ENCODE data around the gene OS9.

The OS9 gene

DNA sequence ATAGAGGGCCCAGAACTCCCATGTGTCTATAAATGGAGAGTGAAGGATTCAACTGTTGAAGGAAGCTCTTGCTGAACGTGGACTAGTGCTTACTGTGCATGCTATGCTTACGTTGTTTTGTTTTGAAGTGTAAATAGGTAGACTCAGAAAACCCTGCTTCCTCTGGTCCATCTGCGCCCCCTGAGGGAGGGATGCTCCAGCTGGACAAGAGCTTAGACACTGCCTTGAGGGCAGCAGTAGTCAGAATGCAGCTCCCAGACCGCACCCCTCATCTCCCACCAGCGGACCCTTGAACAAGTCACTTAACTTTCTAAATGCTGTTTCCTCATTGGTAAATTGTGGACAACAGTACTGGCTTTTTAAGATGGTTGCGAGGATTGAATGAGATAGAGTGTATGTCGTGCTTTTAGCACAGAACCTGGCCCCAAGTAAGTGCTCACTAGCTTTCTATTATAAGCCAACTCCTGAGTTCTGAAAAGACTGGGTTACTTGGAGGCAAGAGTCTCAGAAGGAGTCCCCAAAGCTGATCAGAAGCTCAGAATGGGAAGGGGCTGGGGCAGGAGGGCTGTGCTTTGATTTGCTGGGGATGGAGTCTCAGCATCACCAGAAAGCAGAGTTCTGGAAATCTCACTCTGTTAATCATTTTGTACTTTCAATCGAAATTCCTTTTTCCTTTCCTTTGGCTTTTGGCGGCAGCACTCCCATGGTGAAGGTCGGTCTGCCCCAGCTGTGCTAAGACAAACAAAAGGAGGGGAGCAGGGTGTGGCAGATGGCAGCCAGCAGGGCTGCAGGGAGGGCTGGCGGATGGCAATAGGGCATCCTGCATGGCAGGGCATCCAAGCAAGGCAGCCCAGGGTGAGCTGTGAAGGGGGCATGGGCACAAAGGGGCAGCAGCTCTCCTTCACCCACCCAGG lies 29.0 kb downstream of the OS9 start:
- DNase-seq (ENCODE audit: low spot score), result no peak

- no peak for DNase-seq (ENCODE audit: low spot score)
Observed at GRCh38 chr12:57723630-57723962, 29.7 kb downstream of the OS9 start.

GRCh38 chr12:57724003-57724935 lies 30.3 kb downstream of the OS9 start:
- peak; percentile 4 for DNase-seq (ENCODE audit: low spot score)

GRCh38 chr12:57724936-57725740 lies 31.2 kb downstream of the OS9 start:
- peak; percentile 5 for DNase-seq (ENCODE audit: low spot score)

- DNase-seq (ENCODE audit: low spot score), result no peak
Observed at GRCh38 chr12:57725851-57726150, 31.9 kb downstream of the OS9 start.

GRCh38 chr12:57726151-57726883 lies 32.4 kb downstream of the OS9 start:
- DNase-seq (ENCODE audit: low spot score), result peak; percentile 96

DNA sequence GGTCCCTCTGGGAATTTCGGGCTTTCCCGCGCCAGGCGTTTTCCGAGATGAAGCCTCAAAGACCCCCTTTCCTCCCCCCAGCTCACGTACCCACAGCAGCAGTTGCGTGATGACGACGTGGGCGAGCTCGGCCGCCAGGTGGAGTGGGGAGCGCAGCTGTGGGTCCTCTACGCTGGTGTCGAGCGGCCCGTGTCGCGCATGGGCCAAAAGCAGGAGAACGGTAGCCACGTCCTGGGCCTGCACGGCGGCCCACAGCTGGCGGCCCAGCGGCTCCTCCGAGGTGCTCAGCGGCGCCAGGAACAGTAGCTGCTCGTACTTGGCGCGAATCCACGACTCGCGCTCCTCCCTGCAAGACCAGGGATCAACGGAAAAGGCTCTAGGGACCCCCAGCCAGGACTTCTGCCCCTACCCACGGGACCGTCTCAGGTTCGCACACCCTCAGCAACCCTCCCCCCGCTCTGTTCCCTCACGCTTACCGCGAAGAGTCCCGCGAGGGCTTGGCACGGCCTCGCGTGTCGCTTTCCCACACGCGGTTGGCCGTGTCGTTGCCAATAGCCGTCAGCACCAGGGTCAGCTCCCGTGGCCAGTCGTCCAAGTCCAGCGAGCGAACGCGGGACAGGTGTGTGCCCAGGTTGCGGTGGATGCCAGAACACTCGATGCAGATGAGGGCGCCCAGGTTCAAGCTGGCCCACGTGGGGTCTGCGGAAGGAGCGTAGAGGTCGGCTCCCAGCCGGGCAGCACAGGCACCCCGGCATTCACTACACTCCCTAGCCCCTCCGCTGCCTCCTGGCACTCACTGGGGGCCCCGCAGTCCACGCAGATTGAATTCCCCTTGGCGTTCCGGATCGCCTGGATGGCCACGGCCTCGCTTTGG lies 33.2 kb downstream of the OS9 start:
- DNase-seq (ENCODE audit: low spot score), result no peak

DNA sequence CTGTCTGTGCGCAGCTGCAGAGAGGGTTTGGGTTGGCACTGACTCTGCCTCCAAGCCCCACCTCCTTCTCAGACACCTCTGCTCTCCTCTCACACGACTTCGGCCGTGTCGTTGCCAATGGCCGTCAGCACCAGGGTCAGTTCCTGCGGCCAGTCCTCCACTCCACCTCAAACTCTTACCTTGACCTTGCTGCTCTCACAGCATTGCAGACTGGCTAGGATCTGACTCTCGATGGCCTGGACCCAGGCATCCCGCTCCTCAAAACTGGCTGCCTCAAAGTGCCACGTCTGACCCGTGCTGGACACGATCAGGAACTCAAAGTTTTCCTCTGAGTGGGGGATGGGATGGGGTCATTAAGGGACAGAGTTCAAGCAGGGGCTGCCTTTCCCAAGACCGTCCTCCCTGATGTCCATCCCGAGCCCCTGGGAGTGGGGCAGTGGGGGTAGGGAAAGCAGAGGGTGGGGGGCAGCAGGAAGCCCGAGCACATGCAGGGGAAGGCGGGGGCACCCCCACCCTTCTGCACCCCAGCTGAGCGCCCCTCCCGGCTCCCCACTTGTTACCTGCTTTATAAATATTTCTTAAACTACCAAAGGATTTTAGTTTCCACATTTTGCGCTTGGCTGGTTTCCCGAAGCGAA lies 33.9 kb downstream of the OS9 start:
- DNase-seq (ENCODE audit: low spot score), result no peak

- DNase-seq (ENCODE audit: low spot score), result no peak
Observed at GRCh38 chr12:57729321-57729844, 35.5 kb downstream of the OS9 start.

- no peak for DNase-seq (ENCODE audit: low spot score)
Observed at GRCh38 chr12:57730336-57731067, 36.6 kb downstream of the OS9 start.

DNA sequence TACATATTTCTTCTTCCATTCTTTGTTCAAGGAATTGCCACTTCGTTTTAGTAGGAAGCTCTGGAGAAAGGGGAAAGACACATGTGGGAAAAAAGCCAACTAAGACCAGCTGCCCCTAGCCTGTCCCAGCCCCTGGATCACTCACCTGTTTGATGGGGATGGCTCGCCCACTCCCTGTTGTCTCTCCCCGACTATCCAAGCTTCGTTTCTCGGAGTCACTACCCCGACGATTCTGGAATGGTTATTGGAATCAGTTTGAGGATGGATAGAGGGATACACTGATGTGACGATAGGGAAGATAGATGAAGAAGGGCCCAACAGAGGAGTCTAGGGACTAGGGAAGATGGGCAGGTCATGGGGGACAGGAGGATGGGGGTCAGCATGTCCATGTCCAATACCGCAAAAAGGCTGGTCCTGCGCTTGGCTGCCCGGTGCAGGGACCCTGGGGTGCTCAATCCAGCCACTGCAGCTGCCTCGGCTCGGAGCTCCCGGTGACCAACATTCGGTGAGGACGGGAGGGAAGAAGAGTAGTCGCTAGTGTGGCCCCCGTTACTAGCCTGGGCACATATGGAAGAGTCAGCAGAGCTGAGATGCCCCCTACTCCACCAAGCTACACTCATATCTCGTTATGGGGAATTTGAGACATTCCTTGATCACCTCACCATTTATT lies 37.6 kb downstream of the OS9 start:
- no peak for DNase-seq (ENCODE audit: low spot score)

GRCh38 chr12:57732270-57732669 lies 38.3 kb downstream of the OS9 start:
- DNase-seq (ENCODE audit: low spot score), result no peak

- no peak for DNase-seq (ENCODE audit: low spot score)
Observed at GRCh38 chr12:57732726-57733593, 39.0 kb downstream of the OS9 start.

- no peak for DNase-seq (ENCODE audit: low spot score)
Observed at GRCh38 chr12:57733928-57734327, 40.0 kb downstream of the OS9 start.

- DNase-seq (ENCODE audit: low spot score), result no peak
Observed at GRCh38 chr12:57734591-57734990, 40.7 kb downstream of the OS9 start.

- no peak for DNase-seq (ENCODE audit: low spot score)
Observed at GRCh38 chr12:57735198-57735855, 41.4 kb downstream of the OS9 start.
